DND-41 (cell line): ENCODE results near the gene GRK6.

ENCODE experiments used
- ATAC-seq: fragments of 200-7000 bp; cut with Tn5 transposase; 3 replicates; pipeline ENCODE4 v1.9.1; 2021; ENCODE audit warnings: low read depth; ENCODE audit not compliant: insufficient read depth
- DNase-seq: peaks from one replicate; pipeline ENCODE4 v3.0.0-alpha.2; 2020
- H2AFZ ChIP-seq: 2 replicates; pipeline ENCODE4 v1.6.0; 2012; ENCODE audit warnings: low read depth, low read length
- H3K27ac ChIP-seq: 2 replicates; pipeline ENCODE4 v1.5.1; 2012; ENCODE audit warnings: low read length, inconsistent platforms
- H3K27me3 ChIP-seq: fragments of 200-600 bp; sonication (generic); 2 replicates; pipeline ENCODE4 v1.6.0; 2012; ENCODE audit warnings: low read length, mild to moderate bottlenecking, inconsistent platforms; ENCODE audit not compliant: insufficient read depth, poor library complexity
- H3K36me3 ChIP-seq: 2 replicates; pipeline ENCODE4 v1.5.1; 2012; ENCODE audit warnings: low read length, inconsistent platforms; ENCODE audit not compliant: insufficient read depth
- H3K4me1 ChIP-seq: 2 replicates; pipeline ENCODE4 v1.5.1; 2012; ENCODE audit warnings: mild to moderate bottlenecking, low read length; ENCODE audit not compliant: insufficient read depth
- H3K4me2 ChIP-seq: 2 replicates; pipeline ENCODE4 v1.6.0; 2012; ENCODE audit warnings: mild to moderate bottlenecking, moderate library complexity, low read length, inconsistent platforms; ENCODE audit not compliant: insufficient read depth
- H3K4me3 ChIP-seq, 2 experiments: fragments of 200-600 bp in 1 of 2; shearing (Covaris generic) in 1 of 2; 2 replicates each; pipeline ENCODE4 v1.5.1; 2012 to 2016; ENCODE audit warnings: inconsistent platforms in 2 of 2, low read length in 2 of 2, mild to moderate bottlenecking in 2 of 2, low read depth in 1 of 2, moderate library complexity in 1 of 2
- H3K79me2 ChIP-seq: 2 replicates; pipeline ENCODE4 v1.6.0; 2012; ENCODE audit warnings: low read length, inconsistent platforms; ENCODE audit not compliant: insufficient read depth
- H3K9ac ChIP-seq: 2 replicates; pipeline ENCODE4 v1.6.0; 2012; ENCODE audit warnings: low read depth, mild to moderate bottlenecking, inconsistent platforms, low read length, moderate library complexity
- H3K9me3 ChIP-seq: 2 replicates; pipeline ENCODE4 v1.5.1; 2012; ENCODE audit warnings: low read length, moderate library complexity, mild to moderate bottlenecking, inconsistent platforms; ENCODE audit not compliant: insufficient read depth, severe bottlenecking
- H4K20me1 ChIP-seq: 2 replicates; pipeline ENCODE4 v1.6.0; 2012; ENCODE audit warnings: low read length; ENCODE audit not compliant: insufficient read depth
- CTCF ChIP-seq: IDR thresholded peaks from 2 replicates; pipeline ENCODE4 v1.5.1; 2012; ENCODE audit warnings: borderline replicate concordance, low read length, moderate library complexity, mild to moderate bottlenecking; ENCODE audit not compliant: poor library complexity, severe bottlenecking; ENCODE audit errors: extremely low read depth
- EZH2 ChIP-seq: IDR thresholded peaks from 3 replicates; pipeline ENCODE4 v1.6.1; 2012; ENCODE audit warnings: borderline replicate concordance, low read depth, mild to moderate bottlenecking, moderate library complexity, low read length, inconsistent platforms; ENCODE audit not compliant: severe bottlenecking

Gene GRK6

GRCh38 chr5:177459357-177459756 is 32.9 kb downstream of the GRK6 start:
- H3K79me2 ChIP-seq: no peaks in the 10 kb centered on the region
- H3K9ac ChIP-seq: no peak overlapping the region
- peaks cover 29% of the 10 kb centered on the region for H4K20me1 ChIP-seq
- H2AFZ ChIP-seq: no peak overlapping the region
- DNase-seq: no peak
- no peak for ATAC-seq
- peaks cover 23% of the 10 kb centered on the region for H3K4me1 ChIP-seq
- no peak for TF ChIP-seq EZH2
- no peak for TF ChIP-seq CTCF
- H3K4me3 ChIP-seq: no peak overlapping the region
- H3K9me3 ChIP-seq: no peaks in the 10 kb centered on the region
- H3K36me3 ChIP-seq: peaks cover 34% of the 10 kb centered on the region
- no peaks in the 10 kb centered on the region for H3K27me3 ChIP-seq
- H3K4me2 ChIP-seq: no peak overlapping the region
- H3K27ac ChIP-seq: no peak overlapping the region

DNA sequence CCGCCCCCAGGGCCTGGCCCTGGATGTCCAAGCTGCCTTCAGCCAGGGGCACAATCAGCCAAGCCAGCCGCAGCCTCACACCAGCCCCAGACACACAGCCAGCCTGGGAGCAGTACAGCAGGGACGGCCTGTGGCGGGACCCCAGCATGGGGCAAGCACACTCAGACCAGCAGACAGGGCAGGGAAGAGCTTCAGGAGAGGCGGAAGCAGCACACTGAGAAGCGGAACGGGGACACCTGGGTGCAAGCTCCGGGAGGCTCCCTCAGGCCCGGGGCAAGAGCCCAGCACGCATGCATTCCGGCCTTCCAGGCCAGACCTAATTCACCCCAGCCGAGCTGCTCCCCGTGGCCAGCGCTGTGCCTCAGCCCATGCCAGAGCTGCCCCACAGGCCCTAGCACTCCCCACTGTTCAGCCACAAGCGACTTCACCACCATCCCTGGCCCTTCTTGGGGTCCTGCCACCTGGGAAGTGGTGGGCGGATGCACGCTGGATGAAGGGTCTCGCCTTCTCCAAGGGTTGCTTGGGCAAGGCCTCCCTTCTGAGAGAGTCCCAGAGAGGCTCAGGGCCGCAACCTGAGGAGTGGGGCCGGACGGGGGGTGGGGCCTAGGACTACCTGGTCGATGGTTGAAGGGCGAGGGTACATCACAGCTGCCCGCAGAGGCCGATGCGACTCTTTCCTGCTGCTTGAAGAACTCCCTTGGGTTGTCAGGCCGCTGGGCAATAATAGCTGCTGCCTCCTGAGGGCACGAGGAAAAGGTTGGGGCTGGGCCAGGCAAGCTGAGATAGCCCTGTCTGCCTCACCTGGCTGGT is 33.5 kb downstream of the GRK6 start:
- Histone ChIP-seq H3K4me2 (no peak overlapping the region), H3K4me1 (peaks cover 17% of the 10 kb centered on the region), H2AFZ (no peak overlapping the region), H4K20me1 (peaks cover 28% of the 10 kb centered on the region), H3K36me3 (peaks cover 34% of the 10 kb centered on the region), H3K4me3 (no peak overlapping the region), H3K79me2 (no peaks in the 10 kb centered on the region), H3K27ac (no peak overlapping the region; the same call in 1 of the 2 replicates), H3K9ac (no peak overlapping the region), H3K9me3 (no peaks in the 10 kb centered on the region), H3K27me3 (no peaks in the 10 kb centered on the region)
- ATAC-seq: no peak
- TF ChIP-seq EZH2 (no peak), CTCF (no peak)
- no peak for DNase-seq

GRCh38 chr5:177462021-177462670 is 35.7 kb downstream of the GRK6 start:
- no peak overlapping the region for H3K9ac ChIP-seq
- H3K4me2 ChIP-seq: no peak overlapping the region

More at GRCh38 chr5:177462021-177462670, 35.7 kb downstream of the GRK6 start:
- Histone ChIP-seq H3K36me3 (peaks cover 49% of the 10 kb centered on the region), H3K4me1 (no peaks in the 10 kb centered on the region), H3K4me3 (no peak overlapping the region), H3K79me2 (no peaks in the 10 kb centered on the region), H2AFZ (no peak overlapping the region), H3K27me3 (no peaks in the 10 kb centered on the region), H3K27ac (no peak overlapping the region), H3K9me3 (no peaks in the 10 kb centered on the region), H4K20me1 (peaks cover 23% of the 10 kb centered on the region)
- TF ChIP-seq EZH2 (no peak), CTCF (no peak)
- ATAC-seq (no peak), DNase-seq (no peak)
